Endothelial cell (in vitro differentiated cells): ENCODE data around the gene GRID2IP. TPM values are rescaled to one million over a fixed set of nuclear protein-coding genes. Genes with fewer than 3 reads are reported as not detected.
A peak's percentile ranks its signal among the peaks of the same experiment; 100 is the strongest.

Experiments
- DNase-seq: peaks from one replicate; pipeline ENCODE4 v3.0.0; 2021; ENCODE audit warnings: low spot score
- H3K27ac Mint-ChIP-seq: one replicate; pipeline ENCODE4 v1.8.0; 2021; ENCODE audit warnings: mixed read lengths, inconsistent platforms; ENCODE audit not compliant: unreplicated experiment
- H3K27me3 Mint-ChIP-seq: one replicate; pipeline ENCODE4 v1.8.0; 2021; ENCODE audit warnings: mild to moderate bottlenecking, moderate library complexity, mixed read lengths, inconsistent platforms; ENCODE audit not compliant: unreplicated experiment
- H3K36me3 Mint-ChIP-seq: one replicate; pipeline ENCODE4 v1.8.0; 2021; ENCODE audit warnings: mild to moderate bottlenecking, low read depth, mixed read lengths, inconsistent platforms; ENCODE audit not compliant: unreplicated experiment
- H3K4me1 Mint-ChIP-seq: one replicate; pipeline ENCODE4 v1.8.0; 2021; ENCODE audit warnings: mild to moderate bottlenecking, mixed read lengths, inconsistent platforms; ENCODE audit not compliant: unreplicated experiment
- H3K4me3 Mint-ChIP-seq: one replicate; pipeline ENCODE4 v1.8.0; 2021; ENCODE audit warnings: mild to moderate bottlenecking, mixed read lengths, inconsistent platforms; ENCODE audit not compliant: unreplicated experiment
- H3K9me3 Mint-ChIP-seq: one replicate; pipeline ENCODE4 v1.8.0; 2021; ENCODE audit warnings: mixed read lengths, inconsistent platforms; ENCODE audit not compliant: unreplicated experiment
- CTCF ChIP-seq: fragments of 200-600 bp; sonication (generic); IDR thresholded peaks from one replicate; pipeline ENCODE4 v1.5.0; 2021; ENCODE audit warnings: antibody characterized with exemption; ENCODE audit not compliant: unreplicated experiment
- total RNA-seq: library from RNA; stranded (reverse); fragmentation: NEBNext Ultra II Directional; extraction: Animal tissue kit (Norgen Biotek cat#: 25700); gene quantifications from one replicate; pipeline ENCODE4 v1.2.1, GENCODE V29; 2021; ENCODE audit not compliant: unreplicated experiment

The GRID2IP gene
- total RNA-seq, 1 donor from 2014 or later = 0.08 TPM

GRCh38 chr7:6546498-6547251 lies 4.6 kb downstream of the GRID2IP start:
- Mint-ChIP-seq H3K4me1 (no peaks in the 10 kb centered on the region), H3K36me3 (no peaks in the 10 kb centered on the region), H3K27ac (no peak overlapping the region), H3K9me3 (no peaks in the 10 kb centered on the region), H3K4me3 (no peak overlapping the region), H3K27me3 (peaks cover 4% of the 10 kb centered on the region)
- no peak for DNase-seq
- no peak for TF ChIP-seq CTCF

GRCh38 chr7:6545398-6546126 lies 5.7 kb downstream of the GRID2IP start:
- H3K4me3 Mint-ChIP-seq = no peak overlapping the region
- no peaks in the 10 kb centered on the region for H3K36me3 Mint-ChIP-seq
- H3K27me3 Mint-ChIP-seq = peaks cover 4% of the 10 kb centered on the region
- H3K4me1 Mint-ChIP-seq = no peaks in the 10 kb centered on the region
- DNase-seq = no peak
- no peaks in the 10 kb centered on the region for H3K9me3 Mint-ChIP-seq
- no peak overlapping the region for H3K27ac Mint-ChIP-seq
- TF ChIP-seq CTCF = no peak

GRCh38 chr7:6542368-6542767 lies 8.9 kb downstream of the GRID2IP start:
- no peak for TF ChIP-seq CTCF
- DNase-seq = no peak
- Mint-ChIP-seq H3K27ac (no peak overlapping the region), H3K4me1 (no peaks in the 10 kb centered on the region), H3K4me3 (no peak overlapping the region), H3K9me3 (no peaks in the 10 kb centered on the region), H3K27me3 (peaks cover 3% of the 10 kb centered on the region), H3K36me3 (no peaks in the 10 kb centered on the region)

- H3K27ac Mint-ChIP-seq = no peak overlapping the region
- H3K27me3 Mint-ChIP-seq = peaks cover 7% of the 10 kb centered on the region
- peak; percentile 34 for DNase-seq
- peaks cover 4% of the 10 kb centered on the region for H3K36me3 Mint-ChIP-seq
- no peak overlapping the region for H3K4me3 Mint-ChIP-seq
- H3K9me3 Mint-ChIP-seq = no peaks in the 10 kb centered on the region
- no peaks in the 10 kb centered on the region for H3K4me1 Mint-ChIP-seq
- no peak for TF ChIP-seq CTCF
Observed at GRCh38 chr7:6536262-6537260, 14.7 kb downstream of the GRID2IP start.
